HepG2 (cell line): ENCODE measurements around the gene C5AR1. TPM values are rescaled to one million over a fixed set of nuclear protein-coding genes. Genes with fewer than 3 reads are reported as not detected.

Experiments
- ATAC-seq: fragments of 200-7000 bp; cut with Tn5 transposase; 3 replicates; pipeline ENCODE4 v1.9.1; 2020; ENCODE audit warnings: mild to moderate bottlenecking, moderate library complexity
- BruUV-seq: library from RNA; stranded (reverse); fragments of 400-500 nt; replicated peaks from 2 replicates; lab custom pipeline; 2021; lab: Mats Ljungman, UMichigan
- CTCF ChIA-PET: fragments of 300-600 bp; formaldehyde crosslinking; extraction: SDS; loops from one replicate; lab custom pipeline; 2021; ENCODE audit warnings: low total read pairs, inconsistent platforms, low intra/inter-chr PET ratio; lab: Yijun Ruan, JAX
- POLR2A ChIA-PET: fragments of 350-600 bp; sonication (Branson Sonifier 250); formaldehyde crosslinking; loops from one replicate; lab custom pipeline; 2020; ENCODE audit warnings: antibody characterized with exemption, inconsistent platforms; lab: Yijun Ruan, JAX
- DNase-seq: peaks from one replicate; pipeline ENCODE4 v3.0.0-alpha.2; 2015; ENCODE audit warnings: low spot score
- FAIRE-seq: peaks from 3 replicates; lab custom pipeline; 2011; peaks lifted over from hg19 to GRCh38; lab: Jason Lieb, UNC
- H2AFZ ChIP-seq: one replicate; pipeline ENCODE4 v1.6.1; 2011; ENCODE audit warnings: low read length, inconsistent platforms
- H3K27ac ChIP-seq: fragments of 300-600 bp; 3 replicates; pipeline ENCODE4 v1.8.0; 2011; ENCODE audit warnings: mixed run types, mild to moderate bottlenecking, mixed read lengths, low read length, inconsistent platforms; ENCODE audit not compliant: insufficient read depth; ENCODE audit errors: extremely low read length
- H3K27me3 ChIP-seq, 2 experiments: fragments of 200-600 bp in 1 of 2; 2 replicates in 1 of 2; 3 replicates in 1 of 2; pipeline versions ENCODE4 v1.6.0 to v1.8.0; 2011; ENCODE audit warnings: low read length in 2 of 2, mild to moderate bottlenecking in 2 of 2, moderate library complexity in 2 of 2, inconsistent platforms in 1 of 2; ENCODE audit not compliant: insufficient read depth in 2 of 2, control insufficient read depth in 1 of 2
- H3K36me3 ChIP-seq, 2 experiments: fragments of 200-600 bp in 1 of 2; replicated peaks in 1 of 2; 2 replicates in 1 of 2; 3 replicates in 1 of 2; pipeline versions ENCODE4 v1.5.1 to v1.8.0; 2011; ENCODE audit warnings: low read length in 2 of 2, inconsistent platforms in 1 of 2; ENCODE audit not compliant: insufficient read depth in 2 of 2, control insufficient read depth in 1 of 2
- H3K4me1 ChIP-seq: 2 replicates; pipeline ENCODE4 v1.5.1; 2012; ENCODE audit warnings: low read length, inconsistent platforms; ENCODE audit not compliant: insufficient read depth
- H3K4me2 ChIP-seq: 2 replicates; pipeline ENCODE4 v1.6.0; 2011; ENCODE audit warnings: low read depth, low read length, inconsistent platforms
- H3K4me3 ChIP-seq, 3 experiments: fragments of 200-600 bp in 1 of 3; sonication (generic), shearing (Covaris generic) in 1 of 3; replicated peaks in 1 of 3; 2 replicates each; pipeline ENCODE4 v1.5.1; 2011 to 2016; ENCODE audit warnings: low read length in 3 of 3, inconsistent platforms in 2 of 3, low read depth in 2 of 3, mild to moderate bottlenecking in 2 of 3, control low read depth in 1 of 3, mixed read lengths in 1 of 3; ENCODE audit not compliant: insufficient read depth in 1 of 3
- H3K79me2 ChIP-seq: one replicate; pipeline ENCODE4 v1.6.1; 2011; ENCODE audit warnings: low read length, inconsistent platforms; ENCODE audit not compliant: insufficient read depth
- H3K9ac ChIP-seq: 2 replicates; pipeline ENCODE4 v1.6.0; 2011; ENCODE audit warnings: mild to moderate bottlenecking, low read depth, low read length, inconsistent platforms; ENCODE audit not compliant: insufficient read depth
- H3K9me3 ChIP-seq: 2 replicates; pipeline ENCODE4 v1.5.1; 2012; ENCODE audit warnings: mild to moderate bottlenecking, low read length
- H4K20me1 ChIP-seq: 2 replicates; pipeline ENCODE4 v1.6.0; 2011; ENCODE audit warnings: inconsistent platforms, mild to moderate bottlenecking, low read length, moderate library complexity; ENCODE audit not compliant: insufficient read depth
- FOSL2 ChIP-seq: sonication (generic); formaldehyde crosslinking; IDR thresholded peaks from 2 replicates; pipeline ENCODE4 v1.4.0; 2020; ENCODE audit warnings: missing genetic modification reagents
- JARID2 ChIP-seq: sonication (generic); formaldehyde crosslinking; IDR thresholded peaks from 2 replicates; pipeline ENCODE4 v1.8.1; 2023; ENCODE audit warnings: missing genetic modification reagents, inconsistent platforms; ENCODE audit not compliant: insufficient replicate concordance
- SMARCE1 ChIP-seq: fragments of 450-650 bp; IDR thresholded peaks from 2 replicates; pipeline ENCODE4 v1.6.1; 2017; ENCODE audit warnings: borderline replicate concordance
- YY1 ChIP-seq: IDR thresholded peaks from 2 replicates; pipeline ENCODE4 v1.6.1; 2011; ENCODE audit warnings: low read length, low read depth, moderate library complexity, mild to moderate bottlenecking; ENCODE audit not compliant: insufficient read depth, insufficient replicate concordance
- ZNF605 ChIP-seq: sonication (generic); formaldehyde crosslinking; IDR thresholded peaks from 2 replicates; pipeline ENCODE4 v1.8.0; 2022; ENCODE audit warnings: mild to moderate bottlenecking, missing genetic modification reagents
- WGBS: methylation state at CpG from one replicate; pipeline ENCODE4 v1.1.6; 2017; ENCODE audit warnings: low lambda C conversion rate; 5-methylcytosine and 5-hydroxymethylcytosine counted together
- in situ Hi-C: cut with HindIII; loops from 2 replicates; pipeline ENCODE4 v1.10.0; 2017; ENCODE audit warnings: low pct_unique_long_range_greater_than_20kb; ENCODE audit not compliant: extremely low pct_ligation_motif_present
- intact Hi-C: fragments of 100-400 bp; cut with micrococcal nuclease; formaldehyde crosslinking; loops from one replicate; pipeline ENCODE4 v1.10.0; 2022; ENCODE audit not compliant: unreplicated experiment
- polyA plus RNA-seq, 8 experiments: library from polyadenylated mRNA; depleted of rRNA in 3 of 8; stranded (reverse) in 7 of 8; unstranded in 1 of 8; fragments of >200 nt; fragmentation: Illumina TruSeq in 4 of 8; extraction: Trizol in 4 of 8; gene quantifications; 2 replicates each; pipeline versions ENCODE4 v1.2.1 to v1.2.3, GENCODE V29; 2011 to 2016; ENCODE audit warnings: low read depth in 4 of 8, missing spikeins in 1 of 8, mixed read lengths in 1 of 8; ENCODE audit not compliant: insufficient read depth in 1 of 8
- total RNA-seq, 5 experiments: library from RNA; depleted of rRNA; stranded (reverse); fragments of >200 nt; fragmentation: Illumina TruSeq; extraction: Trizol; gene quantifications; 2 replicates each; pipeline ENCODE4 v1.2.3, GENCODE V29; 2016; ENCODE audit warnings: low read depth in 1 of 5
- TF ChIP-seq, protein P1 (sequence below), 2 experiments: IDR thresholded peaks; 2 replicates each; pipeline ENCODE4 v1.6.1; 2011 to 2012; ENCODE audit warnings: low read length in 2 of 2, borderline replicate concordance in 1 of 2, low read depth in 1 of 2, mild to moderate bottlenecking in 1 of 2, moderate library complexity in 1 of 2
- TF ChIP-seq, protein P2 (sequence below): IDR thresholded peaks from 2 replicates; pipeline ENCODE4 v1.6.1; 2016; ENCODE audit warnings: low read depth
- TF ChIP-seq, protein P3 (sequence below): sonication (generic); formaldehyde crosslinking; IDR thresholded peaks from 2 replicates; pipeline ENCODE4 v1.5.0; 2020; ENCODE audit warnings: missing genetic modification reagents
- TF ChIP-seq, protein P4 (sequence below): sonication (generic); formaldehyde crosslinking; IDR thresholded peaks from 2 replicates; pipeline ENCODE4 v1.5.1; 2020; ENCODE audit warnings: missing genetic modification reagents, mild to moderate bottlenecking, borderline replicate concordance
- TF ChIP-seq, protein P5 (sequence below): IDR thresholded peaks from 2 replicates; pipeline ENCODE4 v1.6.1; 2016; ENCODE audit warnings: missing compliant biosample characterization, missing genetic modification reagents, borderline replicate concordance
- TF ChIP-seq, protein P6 (sequence below): sonication (generic); formaldehyde crosslinking; IDR thresholded peaks from 2 replicates; pipeline ENCODE4 v1.8.0; 2022; ENCODE audit warnings: mild to moderate bottlenecking, missing genetic modification reagents; ENCODE audit not compliant: insufficient replicate concordance
- TF ChIP-seq, protein P7 (sequence below): sonication (generic); formaldehyde crosslinking; IDR thresholded peaks from 2 replicates; pipeline ENCODE4 v1.5.1; 2020; ENCODE audit warnings: missing genetic modification reagents, mild to moderate bottlenecking, borderline replicate concordance

Gene C5AR1
- total and polyA plus RNA-seq, 2 of the 13 experiments (the other 11 are each of a cell fraction or from before 2014, with no cell fraction given): 0.07 to 1.6 TPM

DNA sequence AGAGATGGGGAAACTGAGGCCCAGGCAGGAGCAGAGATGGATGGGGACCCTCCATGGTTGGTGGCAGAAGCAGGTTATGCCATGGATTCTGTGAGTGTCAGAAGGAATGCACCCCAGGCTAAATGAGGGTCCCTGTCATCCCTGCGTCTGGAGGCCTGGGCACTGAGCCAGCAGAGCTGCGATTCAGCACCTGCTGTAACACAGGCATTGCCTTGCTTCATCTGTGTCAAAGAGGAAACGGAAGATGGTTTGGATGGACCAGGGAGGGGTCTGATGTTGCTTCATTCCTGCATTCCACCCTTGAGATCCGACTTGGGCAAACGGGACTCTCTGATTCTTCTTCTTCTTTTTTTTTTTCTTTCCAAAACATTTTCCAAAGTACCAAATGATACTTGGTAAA, 1.2 kb downstream of the C5AR1 start:
- POLR2A ChIA-PET: interaction anchor here (1.0 kb wide), 1 partner anchor 38 kb away, joined by 5 read pairs; the partner anchor contains the start of gene DHX34
- Histone ChIP-seq H3K79me2 (no peaks in the 10 kb centered on the region), H3K4me3 (no peak overlapping the region), H3K9ac (no peak overlapping the region), H3K36me3 (no peaks in the 10 kb centered on the region), H3K9me3 (no peaks in the 10 kb centered on the region), H3K27ac (no peak overlapping the region), H2AFZ (no peak overlapping the region), H4K20me1 (no peaks in the 10 kb centered on the region), H3K4me1 (peaks cover 62% of the 10 kb centered on the region), H3K4me2 (peak overlapping the region; percentile 13; the same call in 1 of the 2 replicates), H3K27me3 (0 out of 5 replicates have a peak, but pooled peaks cover 0 to 1% of the 10 kb centered on the region in 2 experiments)
- WGBS: 1% methylated on average over 3 of the region's 5 CpGs
- intact Hi-C loops (no loop called here), in situ Hi-C loops (no loop called here)
- CTCF ChIA-PET: no interaction called here
- ATAC-seq (no peak), DNase-seq (peak; percentile 36), FAIRE-seq (no peak)
- no TSS peak for BruUV-seq
- TF ChIP-seq YY1 (no peak), FOSL2 (peak; percentile 70; the same call in 1 of the 2 replicates), SMARCE1 (no peak), JARID2 (CRISPR knock-in tag) (no peak), ZNF605 (CRISPR knock-in tag) (no peak)
- TF ChIP-seq, protein P1, sequence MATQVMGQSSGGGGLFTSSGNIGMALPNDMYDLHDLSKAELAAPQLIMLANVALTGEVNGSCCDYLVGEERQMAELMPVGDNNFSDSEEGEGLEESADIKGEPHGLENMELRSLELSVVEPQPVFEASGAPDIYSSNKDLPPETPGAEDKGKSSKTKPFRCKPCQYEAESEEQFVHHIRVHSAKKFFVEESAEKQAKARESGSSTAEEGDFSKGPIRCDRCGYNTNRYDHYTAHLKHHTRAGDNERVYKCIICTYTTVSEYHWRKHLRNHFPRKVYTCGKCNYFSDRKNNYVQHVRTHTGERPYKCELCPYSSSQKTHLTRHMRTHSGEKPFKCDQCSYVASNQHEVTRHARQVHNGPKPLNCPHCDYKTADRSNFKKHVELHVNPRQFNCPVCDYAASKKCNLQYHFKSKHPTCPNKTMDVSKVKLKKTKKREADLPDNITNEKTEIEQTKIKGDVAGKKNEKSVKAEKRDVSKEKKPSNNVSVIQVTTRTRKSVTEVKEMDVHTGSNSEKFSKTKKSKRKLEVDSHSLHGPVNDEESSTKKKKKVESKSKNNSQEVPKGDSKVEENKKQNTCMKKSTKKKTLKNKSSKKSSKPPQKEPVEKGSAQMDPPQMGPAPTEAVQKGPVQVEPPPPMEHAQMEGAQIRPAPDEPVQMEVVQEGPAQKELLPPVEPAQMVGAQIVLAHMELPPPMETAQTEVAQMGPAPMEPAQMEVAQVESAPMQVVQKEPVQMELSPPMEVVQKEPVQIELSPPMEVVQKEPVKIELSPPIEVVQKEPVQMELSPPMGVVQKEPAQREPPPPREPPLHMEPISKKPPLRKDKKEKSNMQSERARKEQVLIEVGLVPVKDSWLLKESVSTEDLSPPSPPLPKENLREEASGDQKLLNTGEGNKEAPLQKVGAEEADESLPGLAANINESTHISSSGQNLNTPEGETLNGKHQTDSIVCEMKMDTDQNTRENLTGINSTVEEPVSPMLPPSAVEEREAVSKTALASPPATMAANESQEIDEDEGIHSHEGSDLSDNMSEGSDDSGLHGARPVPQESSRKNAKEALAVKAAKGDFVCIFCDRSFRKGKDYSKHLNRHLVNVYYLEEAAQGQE (IDR thresholded peaks at IDR 0.05; ENCODE audit: borderline replicate concordance in 1 of 2, low read depth in 1 of 2, low read length in 2 of 2): no peak
- TF ChIP-seq, protein P2, sequence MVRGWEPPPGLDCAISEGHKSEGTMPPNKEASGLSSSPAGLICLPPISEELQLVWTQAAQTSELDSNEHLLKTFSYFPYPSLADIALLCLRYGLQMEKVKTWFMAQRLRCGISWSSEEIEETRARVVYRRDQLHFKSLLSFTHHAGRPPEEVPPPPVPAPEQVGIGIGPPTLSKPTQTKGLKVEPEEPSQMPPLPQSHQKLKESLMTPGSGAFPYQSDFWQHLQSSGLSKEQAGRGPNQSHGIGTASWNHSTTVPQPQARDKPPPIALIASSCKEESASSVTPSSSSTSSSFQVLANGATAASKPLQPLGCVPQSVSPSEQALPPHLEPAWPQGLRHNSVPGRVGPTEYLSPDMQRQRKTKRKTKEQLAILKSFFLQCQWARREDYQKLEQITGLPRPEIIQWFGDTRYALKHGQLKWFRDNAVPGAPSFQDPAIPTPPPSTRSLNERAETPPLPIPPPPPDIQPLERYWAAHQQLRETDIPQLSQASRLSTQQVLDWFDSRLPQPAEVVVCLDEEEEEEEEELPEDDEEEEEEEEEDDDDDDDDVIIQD (CRISPR knock-in tag): no peak
- TF ChIP-seq, protein P3, sequence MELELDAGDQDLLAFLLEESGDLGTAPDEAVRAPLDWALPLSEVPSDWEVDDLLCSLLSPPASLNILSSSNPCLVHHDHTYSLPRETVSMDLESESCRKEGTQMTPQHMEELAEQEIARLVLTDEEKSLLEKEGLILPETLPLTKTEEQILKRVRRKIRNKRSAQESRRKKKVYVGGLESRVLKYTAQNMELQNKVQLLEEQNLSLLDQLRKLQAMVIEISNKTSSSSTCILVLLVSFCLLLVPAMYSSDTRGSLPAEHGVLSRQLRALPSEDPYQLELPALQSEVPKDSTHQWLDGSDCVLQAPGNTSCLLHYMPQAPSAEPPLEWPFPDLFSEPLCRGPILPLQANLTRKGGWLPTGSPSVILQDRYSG: no peak
- TF ChIP-seq, protein P4, sequence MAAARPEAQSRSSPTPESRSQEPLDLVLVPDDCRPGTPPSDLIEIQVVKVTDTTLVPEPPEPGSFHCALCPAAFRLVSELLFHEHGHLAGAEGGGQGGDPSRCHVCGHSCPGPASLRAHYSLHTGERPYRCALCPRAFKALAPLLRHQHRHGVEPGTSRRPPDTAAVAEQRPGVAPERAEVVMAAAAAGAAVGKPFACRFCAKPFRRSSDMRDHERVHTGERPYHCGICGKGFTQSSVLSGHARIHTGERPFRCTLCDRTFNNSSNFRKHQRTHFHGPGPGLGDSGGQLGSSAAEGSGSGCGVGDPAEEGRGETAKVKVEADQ (CRISPR knock-in tag): no peak
- TF ChIP-seq, protein P5, sequence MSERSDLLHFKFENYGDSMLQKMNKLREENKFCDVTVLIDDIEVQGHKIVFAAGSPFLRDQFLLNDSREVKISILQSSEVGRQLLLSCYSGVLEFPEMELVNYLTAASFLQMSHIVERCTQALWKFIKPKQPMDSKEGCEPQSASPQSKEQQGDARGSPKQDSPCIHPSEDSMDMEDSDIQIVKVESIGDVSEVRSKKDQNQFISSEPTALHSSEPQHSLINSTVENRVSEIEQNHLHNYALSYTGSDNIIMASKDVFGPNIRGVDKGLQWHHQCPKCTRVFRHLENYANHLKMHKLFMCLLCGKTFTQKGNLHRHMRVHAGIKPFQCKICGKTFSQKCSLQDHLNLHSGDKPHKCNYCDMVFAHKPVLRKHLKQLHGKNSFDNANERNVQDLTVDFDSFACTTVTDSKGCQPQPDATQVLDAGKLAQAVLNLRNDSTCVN (CRISPR knock-in tag): no peak
- TF ChIP-seq, protein P6, sequence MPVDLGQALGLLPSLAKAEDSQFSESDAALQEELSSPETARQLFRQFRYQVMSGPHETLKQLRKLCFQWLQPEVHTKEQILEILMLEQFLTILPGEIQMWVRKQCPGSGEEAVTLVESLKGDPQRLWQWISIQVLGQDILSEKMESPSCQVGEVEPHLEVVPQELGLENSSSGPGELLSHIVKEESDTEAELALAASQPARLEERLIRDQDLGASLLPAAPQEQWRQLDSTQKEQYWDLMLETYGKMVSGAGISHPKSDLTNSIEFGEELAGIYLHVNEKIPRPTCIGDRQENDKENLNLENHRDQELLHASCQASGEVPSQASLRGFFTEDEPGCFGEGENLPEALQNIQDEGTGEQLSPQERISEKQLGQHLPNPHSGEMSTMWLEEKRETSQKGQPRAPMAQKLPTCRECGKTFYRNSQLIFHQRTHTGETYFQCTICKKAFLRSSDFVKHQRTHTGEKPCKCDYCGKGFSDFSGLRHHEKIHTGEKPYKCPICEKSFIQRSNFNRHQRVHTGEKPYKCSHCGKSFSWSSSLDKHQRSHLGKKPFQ (CRISPR knock-in tag): no peak
- TF ChIP-seq, protein P7, sequence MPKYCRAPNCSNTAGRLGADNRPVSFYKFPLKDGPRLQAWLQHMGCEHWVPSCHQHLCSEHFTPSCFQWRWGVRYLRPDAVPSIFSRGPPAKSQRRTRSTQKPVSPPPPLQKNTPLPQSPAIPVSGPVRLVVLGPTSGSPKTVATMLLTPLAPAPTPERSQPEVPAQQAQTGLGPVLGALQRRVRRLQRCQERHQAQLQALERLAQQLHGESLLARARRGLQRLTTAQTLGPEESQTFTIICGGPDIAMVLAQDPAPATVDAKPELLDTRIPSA (CRISPR knock-in tag): no peak
